ENCODE results near the gene XRN2.

GRCh38 chr20:21336455-21337151, 33.5 kb downstream of the XRN2 start:
- no peak for TF ChIP-seq CTCF (conservative IDR thresholded peaks at IDR 0.05)
- TF ChIP-seq EZH2 (IDR thresholded peaks at IDR 0.05; ENCODE audit: low read depth): no peak
